Cerebellar nuclear complex (tissue), 1 donor: ENCODE data around the gene RNASE8.
A peak's percentile ranks its signal among the peaks of the same experiment; 100 is the strongest.

ENCODE experiments used
- DNase-seq, 2 experiments: peaks; one replicate each; lab custom pipeline; 2025; lab: John Stamatoyannopoulos, UW

The RNASE8 gene

DNA sequence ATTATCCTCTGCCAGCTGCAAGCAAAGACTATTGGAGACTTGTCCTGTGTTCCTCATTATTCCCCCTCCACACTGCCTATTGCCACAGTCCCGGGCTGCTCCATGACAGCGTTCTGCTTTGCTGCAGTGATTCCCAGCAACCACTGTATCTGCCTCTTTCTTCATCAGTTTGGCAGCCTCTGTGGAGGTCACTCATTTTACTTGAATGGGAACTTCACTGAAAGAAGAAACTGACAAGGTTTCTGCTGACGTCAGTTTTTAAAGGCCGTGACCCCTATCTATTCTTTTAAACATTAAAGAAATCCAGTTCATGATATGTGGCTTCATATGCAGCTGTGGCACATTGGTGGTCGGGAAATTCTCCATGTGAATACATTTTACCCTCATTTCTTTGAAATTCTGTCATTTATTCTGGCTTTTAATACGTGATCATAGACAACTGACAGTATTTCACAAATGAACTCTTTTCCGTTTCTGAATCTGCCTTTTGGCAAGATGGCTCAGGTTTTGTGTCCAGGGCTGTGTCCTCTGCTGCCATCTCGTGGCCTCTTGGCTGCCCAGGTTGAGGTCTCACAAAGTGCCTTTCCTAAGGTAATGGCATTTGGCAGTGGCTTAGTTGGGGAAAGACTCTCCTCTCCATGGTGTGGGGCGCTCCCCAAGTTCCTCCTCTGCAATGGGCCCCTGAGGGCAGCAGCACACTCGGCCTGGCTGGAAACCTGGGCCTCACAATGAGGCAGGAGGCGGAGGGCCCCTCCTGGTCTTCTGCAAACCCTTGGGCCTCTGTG, 49.1 kb downstream of the RNASE8 start:
- peak; percentile 27 to 83 for DNase-seq

GRCh38 chr14:21107283-21107800, 49.7 kb downstream of the RNASE8 start:
- DNase-seq: no peak
